SK-N-SH (cell line): ENCODE data around the gene CFAP107. TPM values are rescaled to one million over a fixed set of nuclear protein-coding genes. Genes with fewer than 3 reads are reported as not detected.

Experiments used
- CTCF ChIA-PET: fragments of 300-600, 350-600 bp; formaldehyde crosslinking; extraction: SDS; loops from one replicate; lab custom pipeline; 2021; lab: Yijun Ruan, JAX
- POLR2A ChIA-PET: fragments of 350-600 bp; sonication (Branson Sonifier 250); formaldehyde crosslinking; extraction: SDS; loops from one replicate; lab custom pipeline; 2020; ENCODE audit warnings: antibody characterized with exemption, inconsistent platforms; lab: Yijun Ruan, JAX
- DNase-seq: peaks from one replicate; pipeline ENCODE4 v3.0.0; 2012
- H2AFZ ChIP-seq: fragments of 200-600 bp; sonication (generic); 2 replicates; pipeline ENCODE4 v1.8.1; 2016; ENCODE audit warnings: antibody characterized with exemption, mild to moderate bottlenecking, low read depth
- H3F3A ChIP-seq: fragments of 200-600 bp; sonication (generic); replicated peaks from 2 replicates; pipeline ENCODE3; 2016; ENCODE audit warnings: antibody characterized with exemption, mild to moderate bottlenecking; ENCODE audit not compliant: insufficient read depth
- H3K27ac ChIP-seq, 2 experiments: fragments of 200-500 bp in 1 of 2; fragments of 200-600 bp in 1 of 2; sonication (Bioruptor generic) in 1 of 2; sonication (generic), shearing (Covaris generic) in 1 of 2; 2 replicates each; pipeline versions ENCODE4 v1.5.1 to v1.6.1; 2014 to 2016; ENCODE audit warnings: low read depth in 2 of 2, inconsistent platforms in 1 of 2, low read length in 1 of 2, mild to moderate bottlenecking in 1 of 2, mixed read lengths in 1 of 2
- H3K27me3 ChIP-seq: fragments of 200-600 bp; sonication (generic), shearing (Covaris generic); 2 replicates; pipeline ENCODE4 v1.6.1; 2016; ENCODE audit warnings: mixed run types; ENCODE audit not compliant: insufficient read depth
- H3K36me3 ChIP-seq, 2 experiments: fragments of 200-500 bp in 1 of 2; fragments of 200-600 bp in 1 of 2; sonication (Bioruptor generic) in 1 of 2; sonication (generic) in 1 of 2; replicated peaks in 1 of 2; 2 replicates each; pipeline versions ENCODE3 to v1.5.1; 2014 to 2016; ENCODE audit warnings: low read length in 1 of 2, mild to moderate bottlenecking in 1 of 2; ENCODE audit not compliant: insufficient read depth in 2 of 2, control insufficient read depth in 1 of 2
- H3K4me1 ChIP-seq, 2 experiments: fragments of 200-500 bp in 1 of 2; fragments of 200-600 bp in 1 of 2; sonication (Bioruptor generic) in 1 of 2; sonication (generic), shearing (Covaris generic) in 1 of 2; 2 replicates each; pipeline versions ENCODE4 v1.5.1 to v1.6.1; 2014 to 2016; ENCODE audit warnings: low read depth in 1 of 2, low read length in 1 of 2, mixed run types in 1 of 2; ENCODE audit not compliant: insufficient read depth in 2 of 2, control insufficient read depth in 1 of 2
- H3K4me2 ChIP-seq: fragments of 200-600 bp; sonication (generic), shearing (Covaris generic); 2 replicates; pipeline ENCODE4 v1.6.1; 2017; ENCODE audit warnings: mixed run types
- H3K4me3 ChIP-seq, 2 experiments: fragments of 200-500 bp in 1 of 2; fragments of 200-600 bp in 1 of 2; sonication (Bioruptor generic) in 1 of 2; sonication (generic), shearing (Covaris generic) in 1 of 2; 2 replicates each; pipeline versions ENCODE4 v1.5.1 to v1.8.1; 2014 to 2016; ENCODE audit warnings: low read depth in 2 of 2, inconsistent platforms in 1 of 2, low read length in 1 of 2, mild to moderate bottlenecking in 1 of 2, mixed read lengths in 1 of 2, moderate library complexity in 1 of 2
- H3K79me2 ChIP-seq: fragments of 200-600 bp; sonication (generic); 2 replicates; pipeline ENCODE4 v1.8.1; 2017; ENCODE audit warnings: mild to moderate bottlenecking; ENCODE audit not compliant: insufficient read depth
- H3K9ac ChIP-seq: fragments of 200-600 bp; sonication (generic); 2 replicates; pipeline ENCODE4 v1.6.1; 2017; ENCODE audit warnings: mixed run types
- H3K9me2 ChIP-seq: fragments of 200-600 bp; sonication (generic); 2 replicates; pipeline ENCODE4 v1.6.1; 2017; ENCODE audit warnings: mixed run types
- H3K9me3 ChIP-seq: fragments of 200-600 bp; sonication (generic); 2 replicates; pipeline ENCODE4 v1.6.1; 2017; ENCODE audit warnings: mixed run types, mild to moderate bottlenecking, moderate library complexity
- H4K20me1 ChIP-seq: fragments of 200-600 bp; sonication (generic); 2 replicates; pipeline ENCODE4 v1.6.1; 2017; ENCODE audit warnings: mild to moderate bottlenecking, mixed run types; ENCODE audit not compliant: insufficient read depth
- CHD2 ChIP-seq: fragments of 150-350 bp; IDR thresholded peaks from 2 replicates; pipeline ENCODE4 v1.6.1; 2018; ENCODE audit warnings: low read length; ENCODE audit not compliant: partially characterized antibody
- CTCF ChIP-seq: fragments of 200-600 bp; sonication (generic); IDR thresholded peaks from 2 replicates; pipeline ENCODE4 v1.6.1; 2017; ENCODE audit warnings: antibody characterized with exemption, mild to moderate bottlenecking, moderate library complexity
- FOXJ3 ChIP-seq: sonication (generic); formaldehyde crosslinking; IDR thresholded peaks from 2 replicates; pipeline ENCODE4 v1.5.1; 2020; ENCODE audit warnings: mild to moderate bottlenecking, missing genetic modification reagents
- FOXM1 ChIP-seq: IDR thresholded peaks from 2 replicates; pipeline ENCODE4 v1.4.0; 2012; ENCODE audit warnings: low read depth, mild to moderate bottlenecking
- GABPA ChIP-seq: IDR thresholded peaks from 2 replicates; pipeline ENCODE4 v1.4.0; 2012; ENCODE audit warnings: low read depth, mild to moderate bottlenecking
- GATA2 ChIP-seq: sonication (generic); formaldehyde crosslinking; IDR thresholded peaks from 2 replicates; pipeline ENCODE4 v1.5.0; 2020; ENCODE audit warnings: mild to moderate bottlenecking, missing genetic modification reagents
- NFIC ChIP-seq: IDR thresholded peaks from 2 replicates; pipeline ENCODE4 v1.4.0; 2012; ENCODE audit warnings: borderline replicate concordance
- NRF1 ChIP-seq: IDR thresholded peaks from 2 replicates; pipeline ENCODE4 v1.6.1; 2012; ENCODE audit warnings: low read depth, mild to moderate bottlenecking, low read length
- PBX3 ChIP-seq: IDR thresholded peaks from 2 replicates; pipeline ENCODE4; 2012
- RCOR1 ChIP-seq: fragments of 150-350 bp; IDR thresholded peaks from 2 replicates; pipeline ENCODE4 v1.6.1; 2017; ENCODE audit warnings: antibody characterized with exemption, low read length
- RXRA ChIP-seq: IDR thresholded peaks from 2 replicates; pipeline ENCODE4 v1.4.0; 2012; ENCODE audit warnings: low read depth, mild to moderate bottlenecking, borderline replicate concordance
- SIN3A ChIP-seq: IDR thresholded peaks from 2 replicates; pipeline ENCODE4 v1.6.1; 2012; ENCODE audit warnings: low read depth, mild to moderate bottlenecking, low read length, moderate library complexity, borderline replicate concordance
- TAF1 ChIP-seq: IDR thresholded peaks from 2 replicates; pipeline ENCODE4 v1.6.1; 2012; ENCODE audit warnings: low read depth, mild to moderate bottlenecking, low read length, moderate library complexity, borderline replicate concordance
- TCF12 ChIP-seq: IDR thresholded peaks from 2 replicates; pipeline ENCODE4 v1.4.0; 2012
- YY1 ChIP-seq: IDR thresholded peaks from 2 replicates; pipeline ENCODE4 v1.4.0; 2012; ENCODE audit warnings: low read depth, mild to moderate bottlenecking
- WGBS: methylation state at CpG from one replicate; pipeline ENCODE4 v1.1.6; 2017; ENCODE audit warnings: low lambda C conversion rate; 5-methylcytosine and 5-hydroxymethylcytosine counted together
- polyA plus RNA-seq, 3 experiments: library from polyadenylated mRNA; depleted of rRNA; stranded (reverse); fragments of >200 nt; gene quantifications; 2 replicates each; pipeline ENCODE4 v1.2.3, GENCODE V29; 2012
- TF ChIP-seq, protein P1 (sequence below): IDR thresholded peaks from 2 replicates; pipeline ENCODE4 v1.4.0; 2012; ENCODE audit warnings: low read depth, borderline replicate concordance
- TF ChIP-seq, protein P2 (sequence below): IDR thresholded peaks from 2 replicates; pipeline ENCODE4 v1.4.0; 2012; ENCODE audit warnings: low read depth
- TF ChIP-seq, protein P3 (sequence below): IDR thresholded peaks from 2 replicates; pipeline ENCODE4 v1.4.0; 2012; ENCODE audit warnings: low read depth, borderline replicate concordance

CFAP107 gene
- polyA plus RNA-seq, 1 of the 3 experiments (the other 2 are of a cell fraction), result not detected

GRCh38 chr1:12756273-12756672, 10.3 kb downstream of the CFAP107 start:
- no peak overlapping the region for H3K4me3 ChIP-seq
- H3K27me3 ChIP-seq, result no peaks in the 10 kb centered on the region
- H3F3A ChIP-seq, result no peaks in the 10 kb centered on the region
- H3K9ac ChIP-seq, result no peak overlapping the region
- no peaks in the 10 kb centered on the region for H3K79me2 ChIP-seq
- POLR2A ChIA-PET, result no interaction called here
- CTCF ChIA-PET, result interaction anchor here (0.8 kb wide), 1 partner anchor 97 kb away, joined by 3 read pairs; no protein-coding TSS in a partner anchor
- WGBS, result 0% methylated on average over 1 of the region's 2 CpGs
- no peaks in the 10 kb centered on the region for H3K9me3 ChIP-seq
- no peaks in the 10 kb centered on the region for H3K4me1 ChIP-seq
- TF ChIP-seq FOXM1, result no peak
- TF ChIP-seq TCF12, result no peak
- no peak for TF ChIP-seq RCOR1
- TF ChIP-seq RXRA, result no peak
- no peak for TF ChIP-seq SIN3A
- no peak for TF ChIP-seq PBX3
- TF ChIP-seq FOXJ3 (CRISPR knock-in tag), result no peak
- TF ChIP-seq, protein P1, sequence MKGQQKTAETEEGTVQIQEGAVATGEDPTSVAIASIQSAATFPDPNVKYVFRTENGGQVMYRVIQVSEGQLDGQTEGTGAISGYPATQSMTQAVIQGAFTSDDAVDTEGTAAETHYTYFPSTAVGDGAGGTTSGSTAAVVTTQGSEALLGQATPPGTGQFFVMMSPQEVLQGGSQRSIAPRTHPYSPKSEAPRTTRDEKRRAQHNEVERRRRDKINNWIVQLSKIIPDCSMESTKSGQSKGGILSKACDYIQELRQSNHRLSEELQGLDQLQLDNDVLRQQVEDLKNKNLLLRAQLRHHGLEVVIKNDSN, result no peak
- TF ChIP-seq YY1, result no peak
- TF ChIP-seq TAF1, result no peak
- TF ChIP-seq CHD2, result no peak
- no peak for TF ChIP-seq NRF1
- TF ChIP-seq, protein P2, sequence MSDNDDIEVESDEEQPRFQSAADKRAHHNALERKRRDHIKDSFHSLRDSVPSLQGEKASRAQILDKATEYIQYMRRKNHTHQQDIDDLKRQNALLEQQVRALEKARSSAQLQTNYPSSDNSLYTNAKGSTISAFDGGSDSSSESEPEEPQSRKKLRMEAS, result no peak
- no peaks in the 10 kb centered on the region for H3K36me3 ChIP-seq
- DNase-seq, result no peak
- no peaks in the 10 kb centered on the region for H4K20me1 ChIP-seq
- no peak overlapping the region for H3K4me2 ChIP-seq
- no peak overlapping the region for H2AFZ ChIP-seq
- H3K9me2 ChIP-seq, result no peaks in the 10 kb centered on the region
- H3K27ac ChIP-seq, result no peak overlapping the region

GRCh38 chr1:12756768-12757413, 10.9 kb downstream of the CFAP107 start:
- H3K4me1 ChIP-seq, result no peaks in the 10 kb centered on the region
- whole genome bisulfite sequencing, result 15% methylated on average over 6 of the region's 6 CpGs
- no peaks in the 10 kb centered on the region for H3K36me3 ChIP-seq
- DNase-seq, result no peak
- no peaks in the 10 kb centered on the region for H3K9me2 ChIP-seq
- TF ChIP-seq GABPA (no peak), CTCF (no peak), RXRA (no peak), GATA2 (CRISPR knock-in tag) (no peak), NFIC (no peak)
- TF ChIP-seq, protein P3, sequence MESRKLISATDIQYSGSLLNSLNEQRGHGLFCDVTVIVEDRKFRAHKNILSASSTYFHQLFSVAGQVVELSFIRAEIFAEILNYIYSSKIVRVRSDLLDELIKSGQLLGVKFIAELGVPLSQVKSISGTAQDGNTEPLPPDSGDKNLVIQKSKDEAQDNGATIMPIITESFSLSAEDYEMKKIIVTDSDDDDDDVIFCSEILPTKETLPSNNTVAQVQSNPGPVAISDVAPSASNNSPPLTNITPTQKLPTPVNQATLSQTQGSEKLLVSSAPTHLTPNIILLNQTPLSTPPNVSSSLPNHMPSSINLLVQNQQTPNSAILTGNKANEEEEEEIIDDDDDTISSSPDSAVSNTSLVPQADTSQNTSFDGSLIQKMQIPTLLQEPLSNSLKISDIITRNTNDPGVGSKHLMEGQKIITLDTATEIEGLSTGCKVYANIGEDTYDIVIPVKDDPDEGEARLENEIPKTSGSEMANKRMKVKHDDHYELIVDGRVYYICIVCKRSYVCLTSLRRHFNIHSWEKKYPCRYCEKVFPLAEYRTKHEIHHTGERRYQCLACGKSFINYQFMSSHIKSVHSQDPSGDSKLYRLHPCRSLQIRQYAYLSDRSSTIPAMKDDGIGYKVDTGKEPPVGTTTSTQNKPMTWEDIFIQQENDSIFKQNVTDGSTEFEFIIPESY, result no peak
- no peak overlapping the region for H3K27ac ChIP-seq
- no peaks in the 10 kb centered on the region for H3K27me3 ChIP-seq
- no peaks in the 10 kb centered on the region for H4K20me1 ChIP-seq
- ChIA-PET CTCF (interaction anchor here (0.8 to 1.1 kb wide), 2 partner anchors 98 to 136 kb away, joined by 3 read pairs; no protein-coding TSS in a partner anchor), POLR2A (no interaction called here)
- H3K4me2 ChIP-seq, result no peak overlapping the region
- no peaks in the 10 kb centered on the region for H3F3A ChIP-seq
- H2AFZ ChIP-seq, result no peak overlapping the region
- H3K9ac ChIP-seq, result no peak overlapping the region
- no peak overlapping the region for H3K4me3 ChIP-seq
- H3K79me2 ChIP-seq, result no peaks in the 10 kb centered on the region
- no peaks in the 10 kb centered on the region for H3K9me3 ChIP-seq
